GM18909 (cell line): ENCODE measurements around the gene BRMS1.
"Not testable (repeated sequence)": the region's sequence is repeated elsewhere in the genome, so short reads cannot be mapped to it uniquely, and the experiment has no call there.

Experiments
- ATAC-seq: cut with Tn5 transposase; IDR thresholded peaks from one replicate; pipeline ENCODE4 v1.9.1; 2021; ENCODE audit warnings: mild to moderate bottlenecking; ENCODE audit not compliant: unreplicated experiment, poor library complexity

Gene BRMS1, protein sequence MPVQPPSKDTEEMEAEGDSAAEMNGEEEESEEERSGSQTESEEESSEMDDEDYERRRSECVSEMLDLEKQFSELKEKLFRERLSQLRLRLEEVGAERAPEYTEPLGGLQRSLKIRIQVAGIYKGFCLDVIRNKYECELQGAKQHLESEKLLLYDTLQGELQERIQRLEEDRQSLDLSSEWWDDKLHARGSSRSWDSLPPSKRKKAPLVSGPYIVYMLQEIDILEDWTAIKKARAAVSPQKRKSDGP

DNA sequence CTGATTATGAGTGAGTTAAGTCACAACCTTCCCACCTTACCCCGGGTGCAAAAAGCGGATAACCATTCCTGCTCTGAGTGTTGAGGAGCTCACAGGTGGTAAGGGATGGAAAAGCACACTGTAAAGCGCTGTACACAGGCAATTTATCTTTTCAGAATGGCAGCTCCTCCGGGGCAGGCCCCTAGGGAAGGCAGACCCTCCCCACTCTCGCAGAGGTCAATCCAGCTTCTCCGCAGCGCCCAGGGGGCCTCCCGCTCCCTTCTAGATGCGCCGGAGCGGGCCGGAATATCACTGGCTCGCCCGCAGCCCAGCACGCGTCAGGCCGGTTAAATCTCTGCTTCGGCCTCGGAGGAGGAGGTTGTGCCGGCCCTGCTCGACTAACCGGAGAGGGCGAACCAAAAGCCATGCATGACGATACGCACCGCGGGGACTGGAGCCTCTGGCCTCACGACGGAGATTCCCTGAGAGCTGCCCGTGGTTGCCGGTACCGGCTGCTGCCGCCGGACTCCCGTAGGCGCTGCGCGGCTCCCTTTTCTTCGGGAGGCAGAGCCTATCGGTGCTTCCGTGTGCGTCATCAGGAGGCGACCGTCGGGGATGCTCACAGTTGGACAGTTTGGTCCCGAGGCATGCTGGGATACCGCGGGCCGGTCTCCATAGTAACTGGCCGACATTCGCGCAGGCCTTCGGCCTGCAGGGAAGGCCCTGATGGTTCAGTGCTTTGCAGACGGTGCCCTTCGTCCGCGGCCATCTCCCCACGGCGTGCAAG is at the start of gene BRMS1:
TSS of gene BRMS1 (minus strand) at position 555 of the 766 bp plus-strand sequence. CDS start 2,870 bp downstream, outside the sequence.
- peak; percentile 75 for ATAC-seq

GRCh38 chr11:66393954-66394353 is 49.0 kb upstream of the BRMS1 start:
- no peak for ATAC-seq

GRCh38 chr11:66391322-66391721 is 46.4 kb upstream of the BRMS1 start:
- no peak for ATAC-seq

GRCh38 chr11:66388780-66389386 is 44.0 kb upstream of the BRMS1 start:
- no peak for ATAC-seq

DNA sequence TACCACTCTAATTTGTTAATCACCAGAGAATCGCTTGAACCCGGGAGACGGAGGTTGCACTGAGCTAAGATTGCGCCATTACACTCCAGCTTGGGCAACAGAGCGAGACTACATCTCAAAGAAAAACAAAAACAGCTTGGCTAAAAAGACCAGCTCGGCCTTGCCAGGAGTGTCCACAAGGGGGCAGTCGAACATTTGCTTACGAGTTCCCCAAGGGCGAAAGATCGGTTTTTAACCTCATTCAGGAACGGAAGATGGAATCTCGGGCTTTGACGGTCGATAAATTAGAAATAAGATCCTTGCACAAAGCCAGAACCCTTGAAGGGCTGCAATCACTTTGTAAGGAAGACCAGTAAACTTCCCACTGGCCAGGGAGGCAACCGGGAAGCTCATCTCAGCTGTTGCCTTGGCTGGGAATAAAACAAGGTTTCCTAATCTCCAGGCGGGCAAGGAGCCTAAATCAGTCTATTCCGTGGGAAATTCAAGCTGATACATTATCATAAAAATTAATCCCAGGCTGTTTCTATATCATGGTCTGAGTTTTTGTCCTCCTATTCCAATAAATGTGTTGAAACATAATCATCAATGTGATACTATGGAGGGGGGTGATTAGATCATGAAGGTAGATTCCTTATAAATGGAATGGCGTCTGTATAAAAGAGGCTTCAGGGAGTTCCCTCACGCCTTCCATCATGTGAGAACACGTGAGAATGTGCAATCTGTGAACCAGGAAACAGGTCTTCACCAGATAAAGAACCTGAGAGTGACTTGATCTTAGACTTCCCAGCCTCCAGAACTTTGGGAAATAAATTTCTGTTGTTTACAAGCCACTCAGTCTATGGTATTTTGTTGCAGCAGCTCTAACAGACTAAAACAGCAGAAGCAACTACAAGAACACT is 41.5 kb upstream of the BRMS1 start:
- no peak for ATAC-seq

- ATAC-seq, result not testable (repeated sequence)
Observed at GRCh38 chr11:66384316-66384715, 39.4 kb upstream of the BRMS1 start.

DNA sequence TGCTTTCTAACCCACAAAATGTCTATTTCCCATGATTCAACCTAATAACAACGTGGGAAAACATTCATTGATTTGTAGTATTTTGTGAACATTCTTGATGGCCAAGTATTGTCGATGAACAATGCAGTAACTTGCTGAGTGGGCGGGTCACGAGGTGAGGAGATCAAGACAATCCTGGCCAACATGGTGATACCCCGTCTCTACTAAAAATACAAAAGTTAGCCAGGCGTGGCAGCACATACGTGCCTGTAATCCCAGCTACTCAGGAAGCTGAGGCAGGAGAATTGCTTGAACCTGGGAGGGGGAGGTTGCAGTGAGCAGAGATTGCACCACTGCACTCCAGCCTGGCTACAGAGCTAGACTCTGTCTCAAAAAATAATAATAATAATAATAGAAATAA is 35.4 kb upstream of the BRMS1 start:
- ATAC-seq, result not testable (repeated sequence)

GRCh38 chr11:66373690-66374287 is 28.9 kb upstream of the BRMS1 start:
- ATAC-seq, result not testable (repeated sequence)

- no peak for ATAC-seq
Observed at GRCh38 chr11:66373265-66373664, 28.4 kb upstream of the BRMS1 start.

DNA sequence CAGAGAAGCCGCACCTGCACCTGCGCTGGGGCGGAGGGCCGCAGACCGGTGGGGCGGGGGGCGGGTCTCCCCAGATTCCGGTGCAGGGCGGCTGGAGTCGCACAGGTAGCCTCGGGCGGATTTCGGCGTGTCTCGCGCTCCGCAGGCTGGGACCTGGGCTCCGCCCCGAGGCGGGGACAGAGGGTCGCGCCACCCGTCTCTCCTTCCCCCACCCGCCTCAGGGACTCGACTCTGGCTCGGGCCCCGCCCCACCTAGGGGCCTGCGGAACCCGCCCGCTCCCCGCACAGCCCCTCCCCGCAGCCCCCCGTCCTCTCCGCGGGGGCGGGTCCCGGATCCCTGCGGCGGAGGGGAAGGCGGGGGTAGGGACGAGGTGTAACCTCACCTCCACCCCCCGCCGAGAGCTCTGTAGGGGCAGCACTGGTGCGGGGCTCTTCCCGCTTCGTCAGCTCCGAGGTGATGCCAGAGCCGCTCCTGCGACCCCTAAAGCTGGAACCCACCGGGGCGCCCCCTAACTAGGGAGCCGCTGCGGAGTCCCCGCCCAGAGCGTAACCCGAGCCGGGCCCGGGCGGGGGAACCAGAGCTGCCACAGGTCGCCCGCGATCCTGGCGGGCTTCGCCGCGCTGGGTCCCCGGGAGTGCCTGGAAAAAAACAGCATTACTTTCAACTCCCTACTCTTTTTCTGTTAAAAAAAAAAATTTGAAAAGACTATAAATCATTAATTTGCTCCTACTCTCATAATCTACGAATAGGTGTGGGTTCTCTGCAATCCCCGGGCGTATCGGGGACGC is 26.9 kb upstream of the BRMS1 start, which contains the start of gene SLC29A2:
TSS of gene SLC29A2 (minus strand) at position 134 of the 789 bp plus-strand sequence. CDS start 169 bp downstream, outside the sequence.
- peak; percentile 74 for ATAC-seq

DNA sequence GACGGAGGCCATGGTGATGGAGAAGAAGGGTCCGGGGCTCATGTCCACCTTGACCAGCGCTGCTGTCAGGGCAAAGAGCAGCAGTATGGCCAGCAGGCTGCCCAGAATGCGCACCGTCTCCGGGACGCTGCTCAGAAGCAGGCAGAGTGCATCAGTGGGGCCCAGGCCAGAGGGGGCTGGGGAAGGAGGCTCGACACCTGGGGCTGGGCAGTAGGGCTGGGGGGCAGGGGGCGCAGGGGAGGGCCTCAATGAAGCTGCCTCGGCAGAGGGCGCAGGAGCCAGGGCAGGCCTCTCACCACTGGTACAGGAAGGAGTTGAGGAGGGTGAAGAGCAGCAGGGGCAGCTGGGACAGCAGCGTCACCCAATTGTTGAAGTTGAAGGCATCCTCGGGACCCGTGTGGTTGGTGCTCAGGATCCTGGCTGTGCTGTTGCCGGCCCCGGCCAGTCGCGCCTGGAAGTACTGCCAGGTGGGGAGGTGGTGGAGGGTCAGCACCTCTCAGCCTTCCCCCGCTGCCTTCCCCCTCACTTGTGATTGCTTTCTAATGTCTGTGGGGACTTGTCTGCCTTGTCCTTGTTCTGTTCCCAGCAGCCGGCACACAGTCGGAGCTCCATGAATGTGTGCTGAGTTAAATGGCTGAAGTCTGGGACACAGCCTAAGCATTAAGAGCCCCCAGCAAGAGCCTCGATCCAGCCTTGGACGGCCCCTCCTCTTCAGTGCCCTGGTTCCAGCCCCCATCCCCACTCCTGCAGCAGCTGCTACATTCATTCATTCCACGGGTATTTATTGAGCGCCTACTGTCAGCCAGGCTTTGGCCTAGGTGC is 24.4 kb upstream of the BRMS1 start:
- no peak for ATAC-seq

DNA sequence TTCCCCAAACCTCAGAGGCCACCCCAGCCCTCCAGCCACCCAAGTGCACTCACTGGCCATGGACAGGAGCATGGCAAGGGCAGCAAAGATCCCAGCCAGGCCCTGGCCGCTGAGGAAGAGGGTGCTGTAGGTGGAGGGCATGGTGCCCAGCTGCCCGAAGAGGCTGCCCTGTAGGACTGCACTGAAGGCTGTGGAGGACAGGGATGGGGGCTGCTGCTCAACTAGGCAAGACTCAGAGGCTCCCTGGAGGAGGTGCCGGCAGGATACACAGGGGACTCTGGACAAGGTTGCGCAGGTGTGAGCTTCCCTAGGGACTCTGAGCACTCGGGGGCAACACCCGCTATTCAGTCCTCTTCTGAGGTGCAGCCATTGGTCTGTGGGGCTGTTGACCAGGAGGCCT is 23.6 kb upstream of the BRMS1 start:
- no peak for ATAC-seq

DNA sequence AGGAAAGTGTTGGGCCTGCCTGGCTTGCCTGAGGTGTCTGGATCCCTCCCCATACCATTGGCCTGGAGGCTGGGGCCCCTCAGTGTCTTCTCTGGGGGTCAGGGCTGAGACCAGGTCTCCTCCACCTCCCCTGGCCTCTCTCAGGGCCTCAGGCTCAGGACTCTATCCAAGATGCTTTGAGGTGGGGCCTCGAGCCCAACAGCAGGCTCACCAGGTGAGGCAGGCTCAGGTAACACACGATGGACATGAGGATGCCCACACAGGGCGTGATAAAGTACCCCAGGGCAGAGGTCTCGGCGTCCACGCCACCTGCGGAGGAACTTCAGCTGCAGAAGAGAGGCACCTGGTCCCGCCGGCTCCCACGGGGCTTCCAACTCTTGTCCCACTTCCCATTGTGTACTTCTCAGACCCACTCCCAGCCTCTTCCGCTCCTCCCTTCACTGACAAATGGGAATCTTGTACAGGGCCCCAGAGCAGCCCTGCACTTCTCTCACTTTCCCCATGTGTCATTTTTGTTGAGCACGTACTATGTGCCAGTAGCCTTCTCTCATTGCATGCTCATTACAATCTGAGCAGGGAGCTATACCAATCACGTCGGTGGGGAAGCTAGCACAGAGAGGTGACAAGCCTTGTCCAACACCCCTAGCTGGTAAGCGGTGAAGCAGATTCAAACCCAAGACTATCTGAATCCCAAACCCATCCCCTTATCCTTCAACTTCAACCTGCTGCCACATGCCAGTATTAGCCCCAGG is 22.8 kb upstream of the BRMS1 start:
- no peak for ATAC-seq

GRCh38 chr11:66366844-66367477 is 22.1 kb upstream of the BRMS1 start:
- no peak for ATAC-seq

DNA sequence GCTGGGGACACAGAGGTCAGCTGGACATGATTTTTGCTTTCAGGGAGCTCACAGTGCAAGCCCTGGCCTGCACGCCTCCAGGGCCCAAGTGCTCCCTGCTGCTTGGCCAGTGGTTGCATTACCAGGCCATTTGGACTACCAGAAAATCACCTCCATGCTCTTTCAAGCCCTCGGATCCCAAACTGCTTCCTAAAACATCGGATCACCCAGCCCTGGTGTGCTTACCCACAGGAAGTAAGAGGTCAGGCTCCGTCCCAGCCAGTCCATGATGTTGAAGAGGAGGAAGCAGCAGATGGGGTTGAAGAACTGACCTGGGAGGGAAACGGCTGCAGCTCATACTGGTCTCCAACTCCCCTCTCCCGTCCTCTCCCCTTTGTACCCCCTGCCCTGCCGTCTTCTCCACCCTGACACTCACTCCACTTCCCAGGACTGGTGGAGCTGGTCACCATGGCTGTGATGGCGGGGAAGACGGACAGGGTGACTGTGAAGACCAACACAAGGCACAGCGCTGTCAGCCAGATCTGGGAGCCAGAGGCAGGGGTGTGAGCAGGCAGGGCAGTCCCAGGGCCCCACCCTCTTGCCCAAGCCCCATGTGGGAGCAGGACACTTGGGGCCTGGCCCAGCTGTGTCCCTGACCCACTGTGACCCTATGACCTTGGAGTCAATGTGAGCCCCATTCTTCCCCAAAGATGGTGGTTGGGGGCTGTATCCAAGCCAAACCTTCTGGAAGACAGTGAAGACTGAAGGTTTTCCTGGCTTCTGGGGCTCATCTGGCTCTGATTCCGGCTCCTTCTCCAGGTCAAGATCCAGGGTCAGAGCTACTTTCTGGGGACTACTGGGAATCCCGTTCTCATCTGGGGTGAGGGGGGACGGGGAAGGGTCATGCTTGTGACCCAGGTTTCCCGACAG is 21.1 kb upstream of the BRMS1 start:
- no peak for ATAC-seq

- no peak for ATAC-seq
Observed at GRCh38 chr11:66365166-66365565, 20.3 kb upstream of the BRMS1 start.
